ENCODE data around the gene AGO3. TPM values are rescaled to one million over a fixed set of nuclear protein-coding genes. Genes with fewer than 3 reads are reported as not detected.

The AGO3 gene
- total RNA-seq, 2 experiments from 2014 or later: 31.3 to 34.5 TPM

- peaks cover 3% of the 10 kb centered on the region for H3K4me1 ChIP-seq (ENCODE audit: insufficient read depth, low read length)
- H3K9me3 ChIP-seq (ENCODE audit: control insufficient read depth in 1 of 2, insufficient read depth in 1 of 2, low read length in 2 of 2): no peaks in the 10 kb centered on the region
- peaks cover 9% of the 10 kb centered on the region for H3K4me1 Mint-ChIP-seq (ENCODE audit: low read depth)
- no peak overlapping the region for H3K4me3 Mint-ChIP-seq
- ATAC-seq (ENCODE audit: poor library complexity) (no peak), DNase-seq (no peak)
- H3K27ac Mint-ChIP-seq: no peak overlapping the region
- ChIA-PET POLR2A (interaction anchor here (0.8 kb wide), 1 partner anchor 10 kb away, joined by 3 read pairs; no protein-coding TSS in a partner anchor), CTCF (interaction anchor here (0.7 to 1.5 kb wide), 2 partner anchors 16 to 18 kb away, joined by 3 read pairs; no protein-coding TSS in a partner anchor)
- H3K36me3 Mint-ChIP-seq (ENCODE audit: low read depth): no peaks in the 10 kb centered on the region
- H3K27me3 Mint-ChIP-seq: peaks cover 29% of the 10 kb centered on the region
- no peaks in the 10 kb centered on the region for H3K9me3 Mint-ChIP-seq
- H3K27ac ChIP-seq (ENCODE audit: low read depth in 1 of 2, low read length in 2 of 2): no peak overlapping the region
- peaks cover 2 to 7% of the 10 kb centered on the region in 2 experiments for H3K27me3 ChIP-seq (ENCODE audit: control insufficient read depth in 1 of 2, insufficient read depth in 2 of 2, low read length in 2 of 2)
- no peak overlapping the region for H3K4me3 ChIP-seq (ENCODE audit: low read length)
- no peak for TF ChIP-seq CTCF (IDR thresholded peaks at IDR 0.05)
- H3K36me3 ChIP-seq (ENCODE audit: insufficient read depth, low read length): no peaks in the 10 kb centered on the region
- intact Hi-C loops (cut with DNase I, micrococcal nuclease): no loop called here
Observed at GRCh38 chr1:36118447-36119204, 187.7 kb downstream of the AGO3 start.

- ATAC-seq (ENCODE audit: poor library complexity) (no peak), DNase-seq (no peak)
- Histone ChIP-seq H3K9me3 (ENCODE audit: control insufficient read depth in 1 of 2, insufficient read depth in 1 of 2, low read length in 2 of 2) (no peaks in the 10 kb centered on the region), H3K27me3 (ENCODE audit: control insufficient read depth in 1 of 2, insufficient read depth in 2 of 2, low read length in 2 of 2) (peaks cover 10 to 11% of the 10 kb centered on the region in 2 experiments), H3K4me3 (ENCODE audit: low read length) (no peak overlapping the region), H3K36me3 (ENCODE audit: insufficient read depth, low read length) (no peaks in the 10 kb centered on the region), H3K27ac (ENCODE audit: low read depth in 1 of 2, low read length in 2 of 2) (no peak overlapping the region), H3K4me1 (ENCODE audit: insufficient read depth, low read length) (peaks cover 6% of the 10 kb centered on the region)
- Mint-ChIP-seq H3K9me3 (no peaks in the 10 kb centered on the region), H3K4me3 (no peak overlapping the region), H3K27ac (no peak overlapping the region), H3K36me3 (ENCODE audit: low read depth) (no peaks in the 10 kb centered on the region), H3K4me1 (ENCODE audit: low read depth) (peaks cover 15% of the 10 kb centered on the region), H3K27me3 (peaks cover 38% of the 10 kb centered on the region)
- intact Hi-C loops (cut with DNase I, micrococcal nuclease): no loop called here
- POLR2A ChIA-PET: no interaction called here
- no peak for TF ChIP-seq CTCF (IDR thresholded peaks at IDR 0.05)
- CTCF ChIA-PET: interaction anchor here (1.5 kb wide), 1 partner anchor 15 kb away, joined by 3 read pairs; no protein-coding TSS in a partner anchor
Observed at GRCh38 chr1:36119456-36119855, 188.6 kb downstream of the AGO3 start.

Other genes with a start within 250 kb of the AGO3 start
- 1 to 10 TPM; 2.9 to 3.8 TPM for gene C1orf216, start 212.2 kb upstream of the AGO3 start, total RNA-seq
- under 1 TPM; 0.59 to 0.60 TPM for gene CLSPN, start 161.1 kb upstream of the AGO3 start, total RNA-seq
- gene AGO4, start 123.1 kb upstream of the AGO3 start, total RNA-seq: 1 to 10 TPM; 7.4 to 8.1 TPM
- 10 to 100 TPM; 15.2 to 16.3 TPM for gene AGO1, start 47.9 kb upstream of the AGO3 start, total RNA-seq
- gene TEKT2, start 153.0 kb downstream of the AGO3 start, total RNA-seq: under 1 TPM; 0.22 to 0.33 TPM
- gene ADPRS, start 157.8 kb downstream of the AGO3 start, total RNA-seq: 10 to 100 TPM; 22.6 to 24.6 TPM
- gene COL8A2, start 194.1 kb downstream of the AGO3 start, total RNA-seq: under 1 TPM; 0.05 to 0.06 TPM
- gene TRAPPC3, start 218.4 kb downstream of the AGO3 start, total RNA-seq: 10 to 100 TPM; 18.4 to 21.3 TPM
- gene MAP7D1, start 225.1 kb downstream of the AGO3 start, total RNA-seq: 100 to 1,000 TPM; 156 to 163 TPM

Measured in CD4-positive, alpha-beta T cell (primary cell).